B cell (primary cell): ENCODE measurements around the gene TCTN3. TPM values are rescaled to one million over a fixed set of nuclear protein-coding genes. Genes with fewer than 3 reads are reported as not detected.

ENCODE experiments used
- ATAC-seq: fragments of 200-7000 bp; cut with Tn5 transposase; one replicate; pipeline ENCODE4 v1.10.0; 2021; ENCODE audit warnings: low read depth, mild to moderate bottlenecking, moderate number of reproducible peaks, moderate library complexity
- CTCF ChIA-PET: fragments of 350-600 bp; sonication (Branson Sonifier 250); formaldehyde crosslinking; loops from one replicate; lab custom pipeline; 2021; ENCODE audit warnings: antibody characterized with exemption, inconsistent platforms; lab: Charles Lee
- POLR2A ChIA-PET: fragments of 350-600 bp; sonication (Branson Sonifier 250); formaldehyde crosslinking; loops from one replicate; lab custom pipeline; 2021; ENCODE audit warnings: antibody characterized with exemption; lab: Charles Lee
- DNase-seq: peaks from one replicate; pipeline ENCODE4 v3.0.0; 2013
- H2AFZ ChIP-seq: 2 replicates; pipeline ENCODE4 v1.6.1; 2012; ENCODE audit warnings: mild to moderate bottlenecking, low read depth, low read length; ENCODE audit not compliant: insufficient read depth, poor library complexity, severe bottlenecking
- H3K27ac ChIP-seq, 2 donors: 1 replicate in 1 of 2; 2 replicates in 1 of 2; pipeline ENCODE4 v1.5.1; 2012 to 2013; ENCODE audit warnings: low read length in 2 of 2, mild to moderate bottlenecking in 2 of 2, moderate library complexity in 1 of 2
- H3K27me3 ChIP-seq, 4 experiments: fragments of 200-600 bp in 1 of 4; sonication (generic) in 1 of 4; replicated peaks in 1 of 4; 1 replicate in 2 of 4; 2 replicates in 2 of 4; pipeline versions ENCODE4 v1.6.1 to v1.7.0; 2013 to 2016; ENCODE audit warnings: low read length in 3 of 4, mild to moderate bottlenecking in 2 of 4, mixed read lengths in 1 of 4, moderate library complexity in 1 of 4; ENCODE audit not compliant: insufficient read depth in 4 of 4, control insufficient read depth in 3 of 4; ENCODE audit errors: control extremely low read depth in 1 of 4
- H3K36me3 ChIP-seq, 2 experiments: replicated peaks in 1 of 2; 1 replicate in 1 of 2; 2 replicates in 1 of 2; pipeline versions ENCODE4 v1.6.1 to v1.7.1; 2013; ENCODE audit warnings: low read length in 1 of 2; ENCODE audit not compliant: insufficient read depth in 2 of 2, control insufficient read depth in 1 of 2; ENCODE audit errors: control extremely low read depth in 1 of 2, extremely low read depth in 1 of 2
- H3K4me1 ChIP-seq, 2 donors: fragments of 200-600 bp in 1 of 2; sonication (generic) in 1 of 2; 1 replicate in 1 of 2; 2 replicates in 1 of 2; pipeline versions ENCODE4 v1.5.1 to v1.6.1; 2013 to 2017; ENCODE audit warnings: low read length in 2 of 2; ENCODE audit not compliant: control insufficient read depth in 2 of 2, insufficient read depth in 2 of 2
- H3K4me2 ChIP-seq: replicated peaks from 2 replicates; pipeline ENCODE3; 2012; ENCODE audit warnings: mild to moderate bottlenecking, low read depth, low read length; ENCODE audit not compliant: poor library complexity, severe bottlenecking
- H3K4me3 ChIP-seq, 5 experiments: fragments of 200-600 bp in 1 of 5; sonication (generic) in 1 of 5; 1 replicate in 3 of 5; 2 replicates in 2 of 5; pipeline versions ENCODE4 v1.5.1 to v1.7.0; 2011 to 2016; ENCODE audit warnings: low read length in 4 of 5, mild to moderate bottlenecking in 4 of 5, low read depth in 2 of 5, control low read depth in 1 of 5, moderate library complexity in 1 of 5; ENCODE audit not compliant: insufficient read depth in 1 of 5; ENCODE audit errors: control extremely low read depth in 1 of 5, extremely low read depth in 1 of 5
- H3K79me2 ChIP-seq: fragments of 200-600 bp; sonication (generic); one replicate; pipeline ENCODE4 v1.6.0; 2016; ENCODE audit warnings: low read length; ENCODE audit not compliant: control insufficient read depth, insufficient read depth
- H3K9ac ChIP-seq: fragments of 200-600 bp; sonication (generic); 2 replicates; pipeline ENCODE4 v1.6.1; 2017; ENCODE audit warnings: mild to moderate bottlenecking, low read length, moderate library complexity
- H3K9me3 ChIP-seq, 3 donors: one replicate each; pipeline versions ENCODE4 v1.6.1 to v1.7.1; 2013; ENCODE audit warnings: low read length in 2 of 3; ENCODE audit not compliant: control insufficient read depth in 2 of 3, insufficient read depth in 1 of 3; ENCODE audit errors: control extremely low read depth in 1 of 3
- H4K20me1 ChIP-seq: 2 replicates; pipeline ENCODE4 v1.6.0; 2012; ENCODE audit warnings: mild to moderate bottlenecking, low read length; ENCODE audit not compliant: insufficient read depth, control insufficient read depth, poor library complexity, severe bottlenecking
- H3K27ac Mint-ChIP-seq: one replicate; pipeline ENCODE4 v1.8.0; 2021; ENCODE audit warnings: mixed read lengths
- H3K27me3 Mint-ChIP-seq: one replicate; pipeline ENCODE4 v1.8.0; 2021; ENCODE audit warnings: mixed read lengths
- H3K4me1 Mint-ChIP-seq: one replicate; pipeline ENCODE4 v1.8.0; 2021; ENCODE audit warnings: mixed read lengths
- H3K4me3 Mint-ChIP-seq: one replicate; pipeline ENCODE4 v1.8.0; 2021; ENCODE audit warnings: mixed read lengths
- H3K9me3 Mint-ChIP-seq: one replicate; pipeline ENCODE4 v1.8.0; 2022; ENCODE audit warnings: mixed read lengths; ENCODE audit not compliant: insufficient read depth
- CTCF ChIP-seq: fragments of 200-600 bp; IDR thresholded peaks from one replicate; pipeline ENCODE4 v1.8.0; 2022; ENCODE audit warnings: antibody characterized with exemption, mild to moderate bottlenecking
- EZH2 ChIP-seq: IDR thresholded peaks from 2 replicates; pipeline ENCODE4 v1.6.1; 2012; ENCODE audit warnings: borderline replicate concordance, low read depth, mild to moderate bottlenecking, moderate library complexity, low read length; ENCODE audit not compliant: insufficient read depth, poor library complexity, severe bottlenecking
- WGBS: methylation state at CpG from one replicate; pipeline ENCODE4 v1.1.5; 2013; ENCODE audit warnings: missing lambda C conversion rate; ENCODE audit not compliant: insufficient coverage; 5-methylcytosine and 5-hydroxymethylcytosine counted together
- intact Hi-C: fragments of 100-400 bp; cut with micrococcal nuclease; formaldehyde crosslinking; loops from one replicate; pipeline ENCODE4 v1.10.0; 2022
- polyA plus RNA-seq: library from polyadenylated mRNA; depleted of rRNA; stranded (reverse); fragments of >200 nt; gene quantifications from 2 replicates; pipeline ENCODE4 v1.2.3, GENCODE V29; 2012
- total RNA-seq, 2 donors: library from RNA; stranded (reverse); fragments of 120-200 nt in 1 of 2; gene quantifications; 1 replicate in 1 of 2; 2 replicates in 1 of 2; pipeline versions ENCODE4 v1.2.3 to v1.2.4, GENCODE V29; 2013 to 2022

Gene TCTN3
- total and polyA plus RNA-seq, 2 donors (not counting 1 experiment from before 2014, with no cell fraction given): 16.9 to 34.1 TPM

- no peak for TF ChIP-seq EZH2
- TF ChIP-seq CTCF: no peak
- no peak overlapping the region for H3K4me2 ChIP-seq
- H2AFZ ChIP-seq: no peak overlapping the region
- H3K36me3 ChIP-seq: no peaks in the 10 kb centered on the region
- intact Hi-C loops: no loop called here
- WGBS: 100% methylated on average over 1 of the region's 2 CpGs
- POLR2A ChIA-PET: interaction anchor here (0.5 to 1.7 kb wide), 2 partner anchors 9 to 1704 kb away, joined by 3 to 9 read pairs; no protein-coding TSS in a partner anchor
- H3K27me3 ChIP-seq: no peaks in the 10 kb centered on the region
- ATAC-seq: no peak
- H3K27ac ChIP-seq: no peak overlapping the region
- no peak overlapping the region for H3K4me3 ChIP-seq
- Mint-ChIP-seq H3K27me3 (no peaks in the 10 kb centered on the region), H3K9me3 (no peaks in the 10 kb centered on the region), H3K4me1 (peaks cover 6% of the 10 kb centered on the region), H3K27ac (no peak overlapping the region), H3K4me3 (no peak overlapping the region)
- H3K79me2 ChIP-seq: no peaks in the 10 kb centered on the region
- no peak for DNase-seq
- no peaks in the 10 kb centered on the region for H4K20me1 ChIP-seq
- no peak overlapping the region for H3K9ac ChIP-seq
- H3K9me3 ChIP-seq: no peaks in the 10 kb centered on the region
- CTCF ChIA-PET: interaction anchor here (0.7 to 2.6 kb wide), 4 partner anchors 10 to 25 kb away, joined by 3 to 12 read pairs (median 4); partner anchors contain the start of gene TCTN3
- peaks cover 0 to 3% of the 10 kb centered on the region in 2 donors for H3K4me1 ChIP-seq
Observed at GRCh38 chr10:95716866-95717265, 23.1 kb upstream of the TCTN3 start.

GRCh38 chr10:95716466-95716865, 22.7 kb upstream of the TCTN3 start:
- 100% methylated on average over 2 of the region's 3 CpGs for WGBS
- no peak overlapping the region for H3K27ac ChIP-seq
- no peak overlapping the region for H2AFZ ChIP-seq
- ChIA-PET CTCF (interaction anchor here (0.7 to 2.6 kb wide), 3 partner anchors 14 to 26 kb away, joined by 3 to 12 read pairs (median 4); partner anchors contain the start of gene TCTN3), POLR2A (interaction anchor here (0.5 to 1.7 kb wide), 2 partner anchors 9 to 1704 kb away, joined by 3 to 9 read pairs; no protein-coding TSS in a partner anchor)
- H3K9me3 Mint-ChIP-seq: no peaks in the 10 kb centered on the region
- H3K9me3 ChIP-seq: no peaks in the 10 kb centered on the region
- H3K4me1 ChIP-seq: peaks cover 0 to 3% of the 10 kb centered on the region in 2 donors
- H4K20me1 ChIP-seq: no peaks in the 10 kb centered on the region
- DNase-seq (no peak), ATAC-seq (no peak)
- H3K79me2 ChIP-seq: no peaks in the 10 kb centered on the region
- intact Hi-C loops: no loop called here
- H3K9ac ChIP-seq: no peak overlapping the region
- no peak overlapping the region for H3K4me2 ChIP-seq
- TF ChIP-seq EZH2 (no peak), CTCF (no peak)
- peaks cover 9% of the 10 kb centered on the region for H3K4me1 Mint-ChIP-seq
- no peak overlapping the region for H3K27ac Mint-ChIP-seq
- H3K27me3 ChIP-seq: no peaks in the 10 kb centered on the region
- H3K36me3 ChIP-seq: no peaks in the 10 kb centered on the region
- H3K4me3 Mint-ChIP-seq: no peak overlapping the region
- no peaks in the 10 kb centered on the region for H3K27me3 Mint-ChIP-seq
- no peak overlapping the region for H3K4me3 ChIP-seq
